ENCODE measurements around the gene POFUT1.
"Not testable (repeated sequence)": the region's sequence is repeated elsewhere in the genome, so short reads cannot be mapped to it uniquely, and the experiment has no call there.

The POFUT1 gene

GRCh38 chr20:32193996-32194395 is 13.7 kb upstream of the POFUT1 start:
- H3K9me3 ChIP-seq (ENCODE audit: control insufficient read depth, insufficient read depth, low read depth, low read length): no peaks in the 10 kb centered on the region
- no peak overlapping the region for H3K4me3 ChIP-seq (ENCODE audit: low read depth, low read length)
- no peak overlapping the region for H3K27ac ChIP-seq (ENCODE audit: extremely low read depth, low read depth, low read length)
- no peaks in the 10 kb centered on the region for H3K4me1 ChIP-seq (ENCODE audit: control insufficient read depth, insufficient read depth, low read length)
- CTCF ChIA-PET: interaction anchor here (0.6 kb wide), 1 partner anchor 94 kb away, joined by 4 read pairs; no protein-coding TSS in a partner anchor
- POLR2A ChIA-PET: no interaction called here
- H3K36me3 ChIP-seq (ENCODE audit: control insufficient read depth in 2 of 2, insufficient read depth in 1 of 2, low read length in 2 of 2): peaks cover 7 to 83% of the 10 kb centered on the region in 2 experiments
- TF ChIP-seq ZNF138 (tag by site-specific recombination; IDR thresholded peaks at IDR 0.05; ENCODE audit: borderline replicate concordance) (no peak), ZBTB7A (tag by site-specific recombination; IDR thresholded peaks at IDR 0.05; ENCODE audit: low read depth) (no peak), YY2 (tag by site-specific recombination; IDR thresholded peaks at IDR 0.05) (no peak), ZNF426 (tag by site-specific recombination; IDR thresholded peaks at IDR 0.05) (no peak), KLF9 (tag by site-specific recombination; IDR thresholded peaks at IDR 0.05; ENCODE audit: low read depth) (no peak), ZNF561 (tag by site-specific recombination; IDR thresholded peaks at IDR 0.05; ENCODE audit: borderline replicate concordance) (no peak), ZNF10 (tag by site-specific recombination; IDR thresholded peaks at IDR 0.05) (no peak), ZNF366 (tag by site-specific recombination; conservative IDR thresholded peaks at IDR 0.05) (no peak), ZSCAN23 (tag by site-specific recombination; IDR thresholded peaks at IDR 0.05) (no peak), SP3 (tag by site-specific recombination; IDR thresholded peaks at IDR 0.05) (no peak), AEBP2 (tag by site-specific recombination; IDR thresholded peaks at IDR 0.05; ENCODE audit: borderline replicate concordance) (no peak), ZNF23 (tag by site-specific recombination; IDR thresholded peaks at IDR 0.05; ENCODE audit: borderline replicate concordance) (no peak), REPIN1 (tag by site-specific recombination; IDR thresholded peaks at IDR 0.05; ENCODE audit: low read depth) (no peak)

GRCh38 chr20:32195581-32195980 is 12.1 kb upstream of the POFUT1 start:
- Histone ChIP-seq H3K4me1 (ENCODE audit: control insufficient read depth, insufficient read depth, low read length) (no peaks in the 10 kb centered on the region), H3K36me3 (ENCODE audit: control insufficient read depth in 2 of 2, insufficient read depth in 1 of 2, low read length in 2 of 2) (peaks cover 20 to 90% of the 10 kb centered on the region in 2 experiments), H3K27ac (ENCODE audit: extremely low read depth, low read depth, low read length) (no peak overlapping the region), H3K4me3 (ENCODE audit: low read depth, low read length) (no peak overlapping the region), H3K9me3 (ENCODE audit: control insufficient read depth, insufficient read depth, low read depth, low read length) (no peaks in the 10 kb centered on the region)
- TF ChIP-seq SALL2 (tag by site-specific recombination; IDR thresholded peaks at IDR 0.05; ENCODE audit: borderline replicate concordance): no peak
- TF ChIP-seq TCF7L2 (IDR thresholded peaks at IDR 0.05; ENCODE audit: borderline replicate concordance, low read depth, low read length): no peak
- no peak for TF ChIP-seq ZFHX2 (tag by site-specific recombination; conservative IDR thresholded peaks at IDR 0.05)
- no peak for TF ChIP-seq ZNF449 (tag by site-specific recombination; IDR thresholded peaks at IDR 0.05)
- no peak for TF ChIP-seq ZNF2 (tag by site-specific recombination; IDR thresholded peaks at IDR 0.05)
- TF ChIP-seq ZNF10 (tag by site-specific recombination; IDR thresholded peaks at IDR 0.05): no peak
- TF ChIP-seq ZNF768 (tag by site-specific recombination; IDR thresholded peaks at IDR 0.05): no peak
- no peak for TF ChIP-seq ZNF16 (tag by site-specific recombination; IDR thresholded peaks at IDR 0.05; ENCODE audit: low read depth)
- no peak for TF ChIP-seq KLF10 (tag by site-specific recombination; IDR thresholded peaks at IDR 0.05)
- TF ChIP-seq ZNF112 (tag by site-specific recombination; IDR thresholded peaks at IDR 0.05): no peak
- TF ChIP-seq ZNF529 (tag by site-specific recombination; IDR thresholded peaks at IDR 0.05; ENCODE audit: insufficient replicate concordance): no peak
- POLR2A ChIA-PET: interaction anchor here (0.6 kb wide), 1 partner anchor 156 kb away, joined by 5 read pairs; no protein-coding TSS in a partner anchor
- CTCF ChIA-PET: no interaction called here

GRCh38 chr20:32196613-32197012 is 11.1 kb upstream of the POFUT1 start:
- CTCF ChIA-PET; H3K4me1 ChIP-seq (ENCODE audit: control insufficient read depth, insufficient read depth, low read length); H3K4me3 ChIP-seq (ENCODE audit: low read depth, low read length); POLR2A ChIA-PET; H3K9me3 ChIP-seq (ENCODE audit: control insufficient read depth, insufficient read depth, low read depth, low read length); H3K27ac ChIP-seq (ENCODE audit: extremely low read depth, low read depth, low read length): not testable (repeated sequence)
- H3K36me3 ChIP-seq (ENCODE audit: control insufficient read depth in 2 of 2, insufficient read depth in 1 of 2, low read length in 2 of 2): peaks cover 30 to 90% of the 10 kb centered on the region in 2 experiments

GRCh38 chr20:32197136-32197535 is 10.5 kb upstream of the POFUT1 start:
- POLR2A ChIA-PET: not testable (repeated sequence)

More at GRCh38 chr20:32197136-32197535, 10.5 kb upstream of the POFUT1 start:
- H3K4me3 ChIP-seq (ENCODE audit: low read depth, low read length); CTCF ChIA-PET; H3K27ac ChIP-seq (ENCODE audit: extremely low read depth, low read depth, low read length); H3K9me3 ChIP-seq (ENCODE audit: control insufficient read depth, insufficient read depth, low read depth, low read length); H3K4me1 ChIP-seq (ENCODE audit: control insufficient read depth, insufficient read depth, low read length): not testable (repeated sequence)
- H3K36me3 ChIP-seq (ENCODE audit: control insufficient read depth in 2 of 2, insufficient read depth in 1 of 2, low read length in 2 of 2): peaks cover 30 to 90% of the 10 kb centered on the region in 2 experiments
